GM18502 (cell line): ENCODE data around the gene KIAA0408.
A peak's percentile ranks its signal among the peaks of the same experiment; 100 is the strongest.
"Not testable (repeated sequence)": the region's sequence is repeated elsewhere in the genome, so short reads cannot be mapped to it uniquely, and the experiment has no call there.

ENCODE experiments used
- ATAC-seq: cut with Tn5 transposase; IDR thresholded peaks from one replicate; pipeline ENCODE4 v1.9.1; 2021; ENCODE audit warnings: mild to moderate bottlenecking; ENCODE audit not compliant: unreplicated experiment, poor library complexity

The KIAA0408 gene

GRCh38 chr6:127420556-127420955 is 38.6 kb downstream of the KIAA0408 start:
- peak; percentile 100 for ATAC-seq

GRCh38 chr6:127415096-127415495 is 44.1 kb downstream of the KIAA0408 start:
- ATAC-seq = no peak

GRCh38 chr6:127413123-127413522 is 46.1 kb downstream of the KIAA0408 start:
- not testable (repeated sequence) for ATAC-seq

GRCh38 chr6:127412016-127412415 is 47.2 kb downstream of the KIAA0408 start:
- ATAC-seq = not testable (repeated sequence)
